Measurements from ENCODE around the gene RAP2B. TPM values are rescaled to one million over a fixed set of nuclear protein-coding genes. Genes with fewer than 3 reads are reported as not detected.

The RAP2B gene
- total and polyA plus RNA-seq, 2 of the 13 experiments (the other 11 are each of a cell fraction or from before 2014, with no cell fraction given): 6.4 to 7.1 TPM

DNA sequence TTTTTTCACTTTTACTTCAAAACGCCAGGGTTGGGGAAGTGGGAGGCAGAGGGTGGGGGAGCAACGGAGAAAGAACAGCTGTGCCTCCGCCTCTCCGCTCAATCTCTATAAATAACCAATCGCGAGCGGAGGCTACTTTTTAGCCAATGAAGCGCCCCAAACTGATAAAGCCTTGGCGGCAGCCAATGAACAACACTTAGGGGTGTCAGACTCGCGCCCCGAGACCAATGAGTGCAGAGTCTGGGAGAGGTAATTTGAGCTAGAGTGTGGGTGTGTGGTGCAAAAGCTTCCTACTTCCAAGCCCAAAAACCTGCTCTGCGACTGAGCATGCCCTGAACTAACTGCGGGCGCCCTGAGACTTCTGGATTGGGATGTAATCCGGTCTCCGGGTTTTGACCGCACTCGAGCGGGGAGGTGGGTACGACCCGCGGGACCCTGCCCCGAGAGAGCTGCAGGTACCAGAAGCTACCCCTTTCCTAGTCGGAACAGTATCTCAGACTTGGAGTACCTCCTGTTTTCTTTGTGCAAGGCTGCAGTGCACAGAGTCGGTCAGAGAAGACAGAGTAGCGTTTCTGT lies 800 bp upstream of the RAP2B start (continued):
- TF ChIP-seq TRAFD1 (CRISPR knock-in tag; IDR thresholded peaks at IDR 0.05; ENCODE audit: borderline replicate concordance) (no peak), ZNF883 (CRISPR knock-in tag; IDR thresholded peaks at IDR 0.05; ENCODE audit: not compliant biosample characterization) (no peak), MXI1 (IDR thresholded peaks at IDR 0.05; ENCODE audit: borderline replicate concordance, low read depth, low read length) (peak; percentile 16; the same call in 1 of the 3 replicates), DNMT3B (CRISPR knock-in tag; conservative IDR thresholded peaks at IDR 0.05) (peak; percentile 43; the same call in 1 of the 2 replicates), CC2D1A (CRISPR knock-in tag; IDR thresholded peaks at IDR 0.05) (no peak), ELF1 (CRISPR knock-in tag; IDR thresholded peaks at IDR 0.05) (peak; percentile 58), ZFP37 (CRISPR knock-in tag; IDR thresholded peaks at IDR 0.05; ENCODE audit: borderline replicate concordance) (0 out of 2 replicates have a peak, but pooled peaks have one; percentile 17), REL (CRISPR knock-in tag; conservative IDR thresholded peaks at IDR 0.05) (0 out of 2 replicates have a peak, but pooled peaks have one; percentile 19), KAT2B (IDR thresholded peaks at IDR 0.05; ENCODE audit: borderline replicate concordance, low read depth, low read length) (no peak), NFYC (CRISPR knock-in tag; IDR thresholded peaks at IDR 0.05) (peak; percentile 91), ZFP36L2 (CRISPR knock-in tag; IDR thresholded peaks at IDR 0.05) (no peak), KAT8 (CRISPR knock-in tag; IDR thresholded peaks at IDR 0.05) (peak; percentile 56; the same call in 1 of the 2 replicates), MAZ (IDR thresholded peaks at IDR 0.05; ENCODE audit: borderline replicate concordance, low read depth, low read length) (peak; percentile 54; the same call in 1 of the 2 replicates), MAZ (CRISPR knock-in tag; IDR thresholded peaks at IDR 0.05; ENCODE audit: low read depth) (no peak), FOXC1 (CRISPR knock-in tag; IDR thresholded peaks at IDR 0.05; ENCODE audit: borderline replicate concordance) (0 out of 2 replicates have a peak, but pooled peaks have one; percentile 13), TFDP2 (CRISPR knock-in tag; IDR thresholded peaks at IDR 0.05) (peak; percentile 52; the same call in 1 of the 2 replicates), FOSL1 (CRISPR knock-in tag; IDR thresholded peaks at IDR 0.05; ENCODE audit: borderline replicate concordance) (no peak), MED13 (CRISPR knock-in tag; IDR thresholded peaks at IDR 0.05) (peak; percentile 74; the same call in 1 of the 2 replicates), ZMYM4 (CRISPR knock-in tag; IDR thresholded peaks at IDR 0.05) (peak; percentile 60), HOXD1 (CRISPR knock-in tag; IDR thresholded peaks at IDR 0.05) (0 out of 2 replicates have a peak, but pooled peaks have one; percentile 21), ZSCAN30 (CRISPR knock-in tag; IDR thresholded peaks at IDR 0.05) (no peak), HMG20A (CRISPR knock-in tag; IDR thresholded peaks at IDR 0.05; ENCODE audit: borderline replicate concordance) (no peak)
- TF ChIP-seq, protein P1, sequence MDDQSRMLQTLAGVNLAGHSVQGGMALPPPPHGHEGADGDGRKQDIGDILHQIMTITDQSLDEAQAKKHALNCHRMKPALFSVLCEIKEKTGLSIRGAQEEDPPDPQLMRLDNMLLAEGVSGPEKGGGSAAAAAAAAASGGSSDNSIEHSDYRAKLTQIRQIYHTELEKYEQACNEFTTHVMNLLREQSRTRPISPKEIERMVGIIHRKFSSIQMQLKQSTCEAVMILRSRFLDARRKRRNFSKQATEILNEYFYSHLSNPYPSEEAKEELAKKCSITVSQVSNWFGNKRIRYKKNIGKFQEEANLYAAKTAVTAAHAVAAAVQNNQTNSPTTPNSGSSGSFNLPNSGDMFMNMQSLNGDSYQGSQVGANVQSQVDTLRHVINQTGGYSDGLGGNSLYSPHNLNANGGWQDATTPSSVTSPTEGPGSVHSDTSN (CRISPR knock-in tag; IDR thresholded peaks at IDR 0.05; ENCODE audit: borderline replicate concordance): 0 out of 2 replicates have a peak, but pooled peaks have one; percentile 0
- TF ChIP-seq, protein P2, sequence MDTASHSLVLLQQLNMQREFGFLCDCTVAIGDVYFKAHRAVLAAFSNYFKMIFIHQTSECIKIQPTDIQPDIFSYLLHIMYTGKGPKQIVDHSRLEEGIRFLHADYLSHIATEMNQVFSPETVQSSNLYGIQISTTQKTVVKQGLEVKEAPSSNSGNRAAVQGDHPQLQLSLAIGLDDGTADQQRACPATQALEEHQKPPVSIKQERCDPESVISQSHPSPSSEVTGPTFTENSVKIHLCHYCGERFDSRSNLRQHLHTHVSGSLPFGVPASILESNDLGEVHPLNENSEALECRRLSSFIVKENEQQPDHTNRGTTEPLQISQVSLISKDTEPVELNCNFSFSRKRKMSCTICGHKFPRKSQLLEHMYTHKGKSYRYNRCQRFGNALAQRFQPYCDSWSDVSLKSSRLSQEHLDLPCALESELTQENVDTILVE (CRISPR knock-in tag; IDR thresholded peaks at IDR 0.05): peak; percentile 24; the same call in 1 of the 2 replicates
- TF ChIP-seq, protein P3, sequence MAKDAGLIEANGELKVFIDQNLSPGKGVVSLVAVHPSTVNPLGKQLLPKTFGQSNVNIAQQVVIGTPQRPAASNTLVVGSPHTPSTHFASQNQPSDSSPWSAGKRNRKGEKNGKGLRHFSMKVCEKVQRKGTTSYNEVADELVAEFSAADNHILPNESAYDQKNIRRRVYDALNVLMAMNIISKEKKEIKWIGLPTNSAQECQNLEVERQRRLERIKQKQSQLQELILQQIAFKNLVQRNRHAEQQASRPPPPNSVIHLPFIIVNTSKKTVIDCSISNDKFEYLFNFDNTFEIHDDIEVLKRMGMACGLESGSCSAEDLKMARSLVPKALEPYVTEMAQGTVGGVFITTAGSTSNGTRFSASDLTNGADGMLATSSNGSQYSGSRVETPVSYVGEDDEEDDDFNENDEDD (CRISPR knock-in tag; IDR thresholded peaks at IDR 0.05; ENCODE audit: borderline replicate concordance): peak; percentile 39; the same call in 1 of the 2 replicates
